ENCODE results near the gene CBFA2T2.
"Not testable (repeated sequence)": the region's sequence is repeated elsewhere in the genome, so short reads cannot be mapped to it uniquely, and the experiment has no call there.

Gene CBFA2T2

GRCh38 chr20:33490023-33490933 is at the start of gene CBFA2T2:
Gene CBFA2T2 (plus strand): TSS chr20:33490096. CDS start chr20:33490268, 172 bp downstream.
- TF ChIP-seq CTCF (IDR thresholded peaks at IDR 0.05; ENCODE audit: low read depth, low read length): no peak
- peak within 1 kb of the TSS; percentile 73 for H3K4me3 ChIP-seq (ENCODE audit: low read depth, low read length)

GRCh38 chr20:33440562-33440961 is 49.3 kb upstream of the CBFA2T2 start:
- not testable (repeated sequence) for H3K4me3 ChIP-seq (ENCODE audit: low read depth, low read length)

- H3K4me3 ChIP-seq (ENCODE audit: low read depth, low read length): no peak overlapping the region
- no peak for TF ChIP-seq CTCF (IDR thresholded peaks at IDR 0.05; ENCODE audit: low read depth, low read length)
Observed at GRCh38 chr20:33441142-33441955, 48.5 kb upstream of the CBFA2T2 start.

- peak overlapping the region; percentile 65 for H3K4me3 ChIP-seq (ENCODE audit: low read depth, low read length)
Observed at GRCh38 chr20:33442136-33443005, 47.5 kb upstream of the CBFA2T2 start.

GRCh38 chr20:33443006-33443511 is 46.8 kb upstream of the CBFA2T2 start:
- TF ChIP-seq CTCF (IDR thresholded peaks at IDR 0.05; ENCODE audit: low read depth, low read length): no peak
- peak overlapping the region; percentile 65 for H3K4me3 ChIP-seq (ENCODE audit: low read depth, low read length)

More at GRCh38 chr20:33442136-33443005, 47.5 kb upstream of the CBFA2T2 start:
- no peak for TF ChIP-seq CTCF (IDR thresholded peaks at IDR 0.05; ENCODE audit: low read depth, low read length)

GRCh38 chr20:33443512-33444239 is 46.2 kb upstream of the CBFA2T2 start, which contains the start of gene SNTA1:
Gene SNTA1 (minus strand): TSS chr20:33443763. CDS start chr20:33443620, 143 bp downstream.
- TF ChIP-seq CTCF (IDR thresholded peaks at IDR 0.05; ENCODE audit: low read depth, low read length): no peak
- peak within 1 kb of the TSS; percentile 65 for H3K4me3 ChIP-seq (ENCODE audit: low read depth, low read length)

Data from WI38 (cell line).